ENCODE results near the gene RBFOX2. TPM values are rescaled to one million over a fixed set of nuclear protein-coding genes. Genes with fewer than 3 reads are reported as not detected.

Gene RBFOX2
- polyA plus RNA-seq, 1 experiment: 222 TPM

- H3K36me3 ChIP-seq (ENCODE audit: control insufficient read depth, insufficient read depth, low read length): peaks cover 7% of the 10 kb centered on the region
- H3K4me3 ChIP-seq (ENCODE audit: low read depth, low read length): no peak overlapping the region
- no peaks in the 10 kb centered on the region for H3K27me3 ChIP-seq (ENCODE audit: control insufficient read depth, insufficient read depth, low read length)
- CTCF ChIA-PET: interaction anchor here (0.9 to 1.6 kb wide), 3 partner anchors 9 to 120 kb away, joined by 3 to 6 read pairs (median 4); no protein-coding TSS in a partner anchor
- peak; percentile 46 for DNase-seq (ENCODE audit: low read depth)
- POLR2A ChIA-PET: interaction anchor here (0.6 kb wide), 2 partner anchors 68 to 160 kb away, joined by 4 read pairs; no protein-coding TSS in a partner anchor
- TF ChIP-seq CTCF (IDR thresholded peaks at IDR 0.05; ENCODE audit: insufficient read depth, low read depth, low read length): no peak
Observed at GRCh38 chr22:35749808-35750207, 278.8 kb downstream of the RBFOX2 start.

- H3K36me3 ChIP-seq (ENCODE audit: control insufficient read depth, insufficient read depth, low read length): peaks cover 5% of the 10 kb centered on the region
- no peak for TF ChIP-seq CTCF (IDR thresholded peaks at IDR 0.05; ENCODE audit: insufficient read depth, low read depth, low read length)
- no peak for DNase-seq (ENCODE audit: low read depth)
- ChIA-PET CTCF (no interaction called here), POLR2A (no interaction called here)
- H3K27me3 ChIP-seq (ENCODE audit: control insufficient read depth, insufficient read depth, low read length): no peaks in the 10 kb centered on the region
- H3K4me3 ChIP-seq (ENCODE audit: low read depth, low read length): no peak overlapping the region
Observed at GRCh38 chr22:35746946-35747703, 281.5 kb downstream of the RBFOX2 start.

GRCh38 chr22:35746248-35746647, 282.4 kb downstream of the RBFOX2 start:
- Histone ChIP-seq H3K4me3 (ENCODE audit: low read depth, low read length) (no peak overlapping the region), H3K27me3 (ENCODE audit: control insufficient read depth, insufficient read depth, low read length) (no peaks in the 10 kb centered on the region), H3K36me3 (ENCODE audit: control insufficient read depth, insufficient read depth, low read length) (peaks cover 5% of the 10 kb centered on the region)
- TF ChIP-seq CTCF (IDR thresholded peaks at IDR 0.05; ENCODE audit: insufficient read depth, low read depth, low read length): no peak
- DNase-seq (ENCODE audit: low read depth): no peak
- ChIA-PET CTCF (no interaction called here), POLR2A (interaction anchor here (0.6 kb wide), 1 partner anchor 206 kb away, joined by 3 read pairs; the partner anchor contains the start of gene RASD2)

- Histone ChIP-seq H3K4me3 (ENCODE audit: low read depth, low read length) (no peak overlapping the region), H3K27me3 (ENCODE audit: control insufficient read depth, insufficient read depth, low read length) (no peaks in the 10 kb centered on the region), H3K36me3 (ENCODE audit: control insufficient read depth, insufficient read depth, low read length) (peaks cover 7% of the 10 kb centered on the region)
- no peak for TF ChIP-seq CTCF (IDR thresholded peaks at IDR 0.05; ENCODE audit: insufficient read depth, low read depth, low read length)
- ChIA-PET POLR2A (no interaction called here), CTCF (interaction anchor here (1.0 to 1.9 kb wide), 4 partner anchors 74 to 322 kb away, joined by 3 to 6 read pairs (median 3); no protein-coding TSS in a partner anchor)
- DNase-seq (ENCODE audit: low read depth): no peak
Observed at GRCh38 chr22:35743326-35743860, 285.2 kb downstream of the RBFOX2 start.

GRCh38 chr22:35742342-35743100, 286.1 kb downstream of the RBFOX2 start:
- no peak for TF ChIP-seq CTCF (IDR thresholded peaks at IDR 0.05; ENCODE audit: insufficient read depth, low read depth, low read length)
- Histone ChIP-seq H3K36me3 (ENCODE audit: control insufficient read depth, insufficient read depth, low read length) (peaks cover 9% of the 10 kb centered on the region), H3K27me3 (ENCODE audit: control insufficient read depth, insufficient read depth, low read length) (no peaks in the 10 kb centered on the region), H3K4me3 (ENCODE audit: low read depth, low read length) (no peak overlapping the region)
- DNase-seq (ENCODE audit: low read depth): peak; percentile 51
- ChIA-PET CTCF (interaction anchor here (0.6 to 1.9 kb wide), 7 partner anchors 18 to 323 kb away, joined by 3 to 6 read pairs (median 3); no protein-coding TSS in a partner anchor), POLR2A (no interaction called here)
